Activated CD4-positive, alpha-beta memory T cell treated with anti-CD3 and anti-CD28 coated beads for 36 hours (primary cell): ENCODE results near the gene MAGEL2. TPM values are rescaled to one million over a fixed set of nuclear protein-coding genes. Genes with fewer than 3 reads are reported as not detected.
"Not testable (repeated sequence)": the region's sequence is repeated elsewhere in the genome, so short reads cannot be mapped to it uniquely, and the experiment has no call there.

ENCODE experiments used
- CTCF ChIA-PET: fragments of 350-600 bp; sonication (Branson Sonifier 250); formaldehyde crosslinking; loops from one replicate; lab custom pipeline; 2021; ENCODE audit warnings: antibody characterized with exemption, inconsistent platforms; lab: Charles Lee
- POLR2A ChIA-PET: fragments of 350-600 bp; sonication (Branson Sonifier 250); formaldehyde crosslinking; loops from one replicate; lab custom pipeline; 2021; ENCODE audit warnings: antibody characterized with exemption; lab: Charles Lee
- DNase-seq: peaks from one replicate; pipeline ENCODE4 v3.0.0-alpha.2; 2020
- H3K27ac Mint-ChIP-seq: one replicate; pipeline ENCODE4 v1.8.0; 2021; ENCODE audit warnings: mixed read lengths
- H3K27me3 Mint-ChIP-seq: one replicate; pipeline ENCODE4 v1.8.0; 2021; ENCODE audit warnings: mixed read lengths
- H3K36me3 Mint-ChIP-seq: one replicate; pipeline ENCODE4 v1.8.0; 2021; ENCODE audit warnings: mixed read lengths
- H3K4me1 Mint-ChIP-seq: one replicate; pipeline ENCODE4 v1.8.0; 2021; ENCODE audit warnings: low read depth, mixed read lengths
- H3K4me3 Mint-ChIP-seq: one replicate; pipeline ENCODE4 v1.8.0; 2021; ENCODE audit warnings: mild to moderate bottlenecking, mixed read lengths
- H3K9me3 Mint-ChIP-seq: one replicate; pipeline ENCODE4 v1.8.0; 2021; ENCODE audit warnings: mixed read lengths
- intact Hi-C: fragments of 100-400 bp; cut with micrococcal nuclease; formaldehyde crosslinking; loops from one replicate; pipeline ENCODE4 v1.15.1; 2023
- total RNA-seq, 2 experiments: library from RNA; stranded (reverse); gene quantifications; one replicate each; pipeline ENCODE4 v1.2.3, GENCODE V29; 2021

MAGEL2 gene
- total RNA-seq, 2 experiments from 2014 or later, result not detected

DNA sequence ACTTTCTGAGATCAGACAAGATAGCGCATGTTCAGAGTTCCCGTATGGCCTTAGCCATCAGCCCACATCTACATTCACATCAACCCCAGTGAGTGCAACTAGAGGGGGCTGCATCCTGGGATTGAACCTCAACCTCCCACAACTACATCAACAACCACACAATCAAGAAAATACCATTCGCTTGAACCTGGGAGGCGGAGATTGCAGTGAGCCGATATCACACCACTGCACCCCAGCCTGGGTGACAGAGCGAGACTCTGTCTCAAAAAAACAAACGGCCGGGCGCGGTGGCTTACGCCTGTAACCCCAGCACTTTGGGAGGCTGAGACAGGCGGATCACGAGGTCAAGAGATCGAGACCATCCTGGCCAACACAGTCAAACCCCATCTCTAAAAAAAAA lies 50.4 kb downstream of the MAGEL2 start:
- H3K4me3 Mint-ChIP-seq, intact Hi-C loops, H3K4me1 Mint-ChIP-seq, CTCF ChIA-PET, H3K36me3 Mint-ChIP-seq, POLR2A ChIA-PET, DNase-seq, H3K9me3 Mint-ChIP-seq, H3K27ac Mint-ChIP-seq, H3K27me3 Mint-ChIP-seq: not testable (repeated sequence)

DNA sequence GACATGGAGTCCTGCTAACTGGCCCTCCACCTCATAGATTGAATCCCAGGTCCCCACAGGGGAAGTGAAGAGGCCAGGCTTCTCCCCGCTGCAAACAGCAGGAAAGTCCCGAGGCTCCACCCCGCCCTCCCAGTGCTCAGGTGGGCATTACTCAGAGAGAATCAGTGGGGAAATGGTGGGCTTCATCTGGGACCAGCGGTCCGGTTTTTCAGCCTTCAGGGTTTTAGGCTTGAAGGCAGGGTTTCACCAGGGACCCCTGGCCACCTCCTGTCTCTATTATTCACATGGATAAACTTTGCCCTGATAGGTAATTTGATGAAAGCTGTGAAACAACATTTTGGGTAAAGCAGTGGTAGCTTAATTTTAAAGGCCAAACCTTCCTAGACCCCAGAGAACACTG lies 50.9 kb downstream of the MAGEL2 start:
- ChIA-PET POLR2A (no interaction called here), CTCF (no interaction called here)
- Mint-ChIP-seq H3K27ac (no peak overlapping the region), H3K27me3 (no peaks in the 10 kb centered on the region), H3K4me1 (no peaks in the 10 kb centered on the region), H3K36me3 (no peaks in the 10 kb centered on the region), H3K4me3 (no peak overlapping the region), H3K9me3 (no peaks in the 10 kb centered on the region)
- no peak for DNase-seq
- intact Hi-C loops, result no loop called here

DNA sequence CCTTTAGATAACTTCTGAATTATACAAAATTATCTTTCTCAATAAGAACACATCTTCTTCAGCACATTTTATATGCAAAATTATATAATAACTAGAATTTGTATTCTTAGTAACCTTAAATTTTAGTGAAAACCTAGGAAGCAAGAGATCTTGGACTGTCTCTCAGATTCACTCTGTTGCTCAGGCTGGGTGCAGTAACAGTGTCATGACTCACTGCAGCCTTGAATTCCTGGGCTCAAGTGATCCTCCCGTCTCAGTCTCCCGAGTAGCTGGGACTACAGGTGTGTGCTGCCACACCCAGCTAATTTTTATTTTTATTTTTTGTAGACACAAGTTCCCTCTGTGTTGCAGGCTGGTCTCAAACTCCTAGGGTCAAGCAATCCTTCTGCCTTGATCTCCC lies 52.3 kb downstream of the MAGEL2 start:
- Mint-ChIP-seq H3K27ac (no peak overlapping the region), H3K9me3 (no peaks in the 10 kb centered on the region), H3K36me3 (no peaks in the 10 kb centered on the region), H3K4me1 (no peaks in the 10 kb centered on the region), H3K4me3 (no peak overlapping the region), H3K27me3 (peaks cover 3% of the 10 kb centered on the region)
- DNase-seq, result no peak
- ChIA-PET CTCF (no interaction called here), POLR2A (no interaction called here)
- intact Hi-C loops, result no loop called here

DNA sequence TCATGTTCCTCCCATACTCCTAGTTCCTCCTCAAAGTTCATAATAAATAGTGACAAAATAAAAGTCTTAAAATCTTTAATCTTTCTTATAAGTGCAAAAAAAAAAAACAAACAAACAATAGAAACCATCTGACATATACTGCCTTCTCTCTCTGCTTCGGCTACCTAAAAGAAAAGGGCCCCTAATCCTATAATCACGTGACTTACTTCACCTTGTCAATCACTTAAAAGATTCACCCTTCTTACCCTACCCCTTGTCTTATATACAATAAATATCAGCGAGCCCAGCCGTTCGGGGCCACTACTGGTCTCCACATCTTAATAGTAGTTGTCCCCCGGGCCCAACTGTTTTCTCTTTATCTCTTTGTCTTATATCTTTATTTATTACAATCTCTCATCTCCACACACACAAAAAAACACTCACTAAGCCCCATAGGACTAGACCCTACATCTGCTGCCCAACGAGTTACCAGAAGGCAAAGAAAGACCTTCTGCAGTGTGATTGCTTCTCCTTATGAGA lies 53.4 kb downstream of the MAGEL2 start:
- Mint-ChIP-seq H3K36me3 (no peaks in the 10 kb centered on the region), H3K4me1 (no peaks in the 10 kb centered on the region), H3K9me3 (no peaks in the 10 kb centered on the region), H3K27me3 (peaks cover 3% of the 10 kb centered on the region), H3K27ac (no peak overlapping the region), H3K4me3 (no peak overlapping the region)
- intact Hi-C loops, result no loop called here
- CTCF ChIA-PET, result no interaction called here
- no peak for DNase-seq
- POLR2A ChIA-PET, result no interaction called here

Other genes with a start within 250 kb of the MAGEL2 start
- gene GOLGA6L2, start 200.6 kb downstream of the MAGEL2 start, total RNA-seq, result not detected
- gene MKRN3, start 82.2 kb downstream of the MAGEL2 start, total RNA-seq, result 1 to 10 TPM; 3.3 to 3.8 TPM
- 1 to 10 TPM; 1.3 TPM for gene NDN, start 39.4 kb upstream of the MAGEL2 start, total RNA-seq